ENCODE data around the gene KIN.

The KIN gene

GRCh38 chr10:7702288-7702812 lies 85.4 kb downstream of the KIN start:
- no peak for TF ChIP-seq CTCF (IDR thresholded peaks at IDR 0.05; ENCODE audit: extremely low read depth, insufficient read depth, missing control alignments)
- no peak for DNase-seq (ENCODE audit: low spot score)
- in situ Hi-C loops (cut with MboI; ENCODE audit: low pct_unique_long_range_greater_than_20kb, low sequenced_read_pairs, unreplicated experiment), result no loop called here

- no peak for DNase-seq (ENCODE audit: low spot score)
- in situ Hi-C loops (cut with MboI; ENCODE audit: low pct_unique_long_range_greater_than_20kb, low sequenced_read_pairs, unreplicated experiment), result no loop called here
- TF ChIP-seq CTCF (IDR thresholded peaks at IDR 0.05; ENCODE audit: extremely low read depth, insufficient read depth, missing control alignments), result no peak
Observed at GRCh38 chr10:7701158-7701742, 86.5 kb downstream of the KIN start.

All from GM13977 (cell line).